GM19240 (cell line): ENCODE data around the gene FAM168A.

Experiments used
- DNase-seq: peaks from one replicate; pipeline ENCODE4 v3.0.0; 2011; ENCODE audit warnings: low spot score; ENCODE audit not compliant: insufficient read length

The FAM168A gene

DNA sequence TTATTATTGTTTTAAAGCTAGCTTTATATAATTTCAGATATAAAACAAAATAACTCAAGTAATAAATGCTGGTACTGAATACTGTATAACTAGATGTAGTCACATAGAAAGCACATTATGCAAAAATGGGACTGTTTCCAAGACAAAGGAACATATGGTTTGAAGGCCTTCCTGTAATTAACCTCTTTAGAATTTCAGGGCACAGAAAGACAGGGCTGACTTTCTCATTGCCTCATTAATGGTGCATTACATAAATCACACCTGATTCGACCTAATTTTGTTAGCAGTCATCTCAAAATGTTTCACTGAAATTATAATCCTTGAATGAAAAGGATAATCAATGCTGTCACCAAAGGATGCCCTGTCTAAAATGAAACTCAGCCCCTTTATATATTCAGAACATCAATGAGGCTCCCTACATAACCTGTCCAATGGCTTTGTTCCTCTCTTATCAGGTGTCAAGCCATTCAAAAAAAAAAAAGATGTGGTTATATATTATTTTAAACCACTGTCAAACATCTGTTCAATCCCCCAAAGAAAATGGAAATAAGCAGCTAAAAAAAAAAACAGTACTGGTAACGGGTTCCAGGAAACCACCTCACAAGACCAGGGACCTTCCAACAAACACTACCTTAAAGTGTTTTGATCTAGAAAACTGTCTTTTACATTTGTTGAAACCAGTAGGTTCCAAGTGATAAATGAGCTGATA, 77.4 kb downstream of the FAM168A start:
- DNase-seq: no peak

DNA sequence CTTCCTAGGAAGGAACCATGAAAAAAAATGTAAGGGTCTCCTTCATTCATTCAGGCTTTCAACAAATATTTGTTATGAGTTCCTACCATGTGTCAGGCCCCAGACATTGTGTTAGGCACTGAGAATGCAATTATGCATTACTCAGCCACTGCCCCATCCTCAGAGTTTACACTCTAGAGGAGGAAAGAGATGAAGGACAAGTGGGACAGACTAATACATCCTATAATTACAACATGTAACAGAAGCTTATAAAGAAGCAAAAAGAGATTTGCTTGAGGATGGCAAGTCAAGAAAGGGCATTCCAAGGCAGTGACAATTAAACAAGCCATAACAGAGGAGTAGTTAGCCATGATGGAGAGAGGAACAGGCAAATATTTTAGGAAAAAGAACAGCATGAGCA, 78.6 kb downstream of the FAM168A start:
- no peak for DNase-seq

DNA sequence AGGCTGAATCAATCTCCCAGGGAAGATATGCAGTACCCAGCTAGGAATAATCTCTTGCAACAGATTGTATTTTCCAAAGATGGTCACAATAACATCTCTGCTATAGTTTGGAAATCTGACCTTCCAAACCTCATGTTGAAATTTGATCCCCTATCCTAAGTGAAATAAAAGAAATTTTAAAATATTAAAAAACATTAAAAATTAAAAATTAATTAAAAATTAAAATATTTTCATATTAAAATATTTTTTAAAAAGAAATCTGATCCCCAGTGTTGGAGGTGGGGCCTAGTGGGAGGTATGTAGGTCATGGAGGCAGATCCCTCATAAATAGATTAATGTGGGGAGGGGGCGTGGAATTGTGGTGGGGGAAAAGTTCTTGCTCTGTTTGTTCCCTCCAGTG, 79.7 kb downstream of the FAM168A start:
- no peak for DNase-seq

DNA sequence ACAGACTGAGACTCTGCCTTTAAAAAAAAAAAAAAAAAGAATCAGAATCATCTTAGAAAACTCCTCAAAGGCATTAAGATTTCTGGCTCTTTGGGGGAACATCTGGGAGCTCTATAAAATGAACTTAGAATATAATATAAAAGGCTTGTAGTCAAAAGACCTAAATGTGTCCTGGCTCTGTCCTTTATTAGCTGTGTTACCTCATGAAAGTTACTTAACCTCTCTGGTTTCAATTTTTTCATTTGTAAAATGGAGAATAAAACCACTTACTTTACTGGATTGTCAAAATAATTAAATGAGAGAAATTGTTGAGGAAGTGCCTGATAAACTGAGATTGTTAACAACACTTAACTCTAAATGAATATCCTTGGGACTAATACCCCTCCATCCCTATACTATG, 81.8 kb downstream of the FAM168A start:
- DNase-seq: no peak

DNA sequence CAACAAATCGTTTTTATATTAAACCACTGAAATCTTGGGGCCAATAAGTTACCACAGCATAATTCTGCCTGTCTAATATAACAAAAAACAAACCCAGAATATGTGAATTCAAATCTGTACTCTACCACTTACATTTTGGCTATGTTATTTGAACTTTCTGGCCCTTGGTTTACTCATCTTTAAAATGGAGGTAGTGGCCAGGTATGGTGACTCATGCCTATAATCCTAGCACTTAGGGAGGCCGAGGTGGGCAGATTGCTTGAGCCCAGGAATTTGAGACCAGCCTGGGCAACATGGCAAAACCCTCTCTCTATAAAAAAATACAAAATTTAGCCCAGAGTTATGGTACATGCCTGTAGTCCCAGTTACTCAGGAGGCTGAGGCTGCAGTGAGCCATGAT, 84.2 kb downstream of the FAM168A start:
- no peak for DNase-seq

DNA sequence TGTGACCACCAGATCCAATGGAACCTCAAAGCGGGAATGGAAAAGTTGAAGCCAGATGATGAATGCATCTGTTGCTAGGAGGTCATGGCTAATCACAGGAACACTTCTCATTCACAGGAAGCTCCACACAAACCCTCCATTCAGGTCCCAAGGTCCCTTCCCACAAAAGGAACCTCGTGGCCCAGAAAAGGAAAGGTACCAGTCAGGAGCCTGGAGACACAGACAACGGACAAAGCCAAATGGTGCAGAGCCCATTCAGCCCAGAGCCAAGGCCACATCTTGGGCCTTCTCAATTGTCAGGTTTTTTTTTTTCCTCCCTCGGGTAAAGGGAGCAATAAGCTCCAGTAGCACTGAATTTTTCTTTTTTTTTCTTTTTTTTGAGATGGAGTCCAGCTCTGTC, 87.0 kb downstream of the FAM168A start:
- no peak for DNase-seq

DNA sequence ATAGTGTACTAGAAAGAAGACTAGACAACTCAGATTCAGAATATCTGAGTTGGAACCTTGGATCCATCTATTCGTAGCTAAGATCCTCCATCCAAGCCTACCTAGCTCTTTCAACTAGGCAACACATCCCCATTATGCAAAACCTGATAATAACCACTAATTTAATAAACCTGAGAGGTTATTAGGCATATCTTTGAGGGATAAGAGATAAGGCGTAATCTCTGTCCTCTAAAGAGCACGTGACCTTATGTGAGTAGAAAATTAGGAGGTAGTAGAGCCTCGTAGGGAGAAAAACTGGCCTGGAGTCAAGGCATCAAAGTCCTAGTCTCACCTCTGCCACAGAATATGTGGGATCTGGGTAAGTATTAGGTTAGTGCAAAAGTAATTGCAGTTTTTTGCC, 87.8 kb downstream of the FAM168A start:
- DNase-seq: no peak

DNA sequence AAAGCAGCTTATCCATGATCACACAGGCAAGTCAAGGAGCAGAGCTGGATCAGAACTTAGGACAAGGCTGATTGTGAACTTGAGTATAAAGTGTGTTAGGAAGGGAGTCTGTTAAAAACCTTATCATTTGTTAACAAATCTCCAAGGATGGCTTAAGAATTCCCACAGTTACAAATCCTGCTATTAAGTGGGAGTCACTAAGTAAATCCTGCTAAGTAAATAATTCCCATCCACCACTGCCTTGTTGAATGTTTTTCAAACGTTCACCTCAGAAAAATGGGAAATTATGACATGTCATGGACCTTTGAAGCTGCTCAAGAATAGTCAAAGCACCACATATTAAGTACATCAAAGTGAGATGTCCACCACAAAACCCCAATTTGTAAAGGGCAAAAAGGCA, 88.7 kb downstream of the FAM168A start:
- DNase-seq: no peak

DNA sequence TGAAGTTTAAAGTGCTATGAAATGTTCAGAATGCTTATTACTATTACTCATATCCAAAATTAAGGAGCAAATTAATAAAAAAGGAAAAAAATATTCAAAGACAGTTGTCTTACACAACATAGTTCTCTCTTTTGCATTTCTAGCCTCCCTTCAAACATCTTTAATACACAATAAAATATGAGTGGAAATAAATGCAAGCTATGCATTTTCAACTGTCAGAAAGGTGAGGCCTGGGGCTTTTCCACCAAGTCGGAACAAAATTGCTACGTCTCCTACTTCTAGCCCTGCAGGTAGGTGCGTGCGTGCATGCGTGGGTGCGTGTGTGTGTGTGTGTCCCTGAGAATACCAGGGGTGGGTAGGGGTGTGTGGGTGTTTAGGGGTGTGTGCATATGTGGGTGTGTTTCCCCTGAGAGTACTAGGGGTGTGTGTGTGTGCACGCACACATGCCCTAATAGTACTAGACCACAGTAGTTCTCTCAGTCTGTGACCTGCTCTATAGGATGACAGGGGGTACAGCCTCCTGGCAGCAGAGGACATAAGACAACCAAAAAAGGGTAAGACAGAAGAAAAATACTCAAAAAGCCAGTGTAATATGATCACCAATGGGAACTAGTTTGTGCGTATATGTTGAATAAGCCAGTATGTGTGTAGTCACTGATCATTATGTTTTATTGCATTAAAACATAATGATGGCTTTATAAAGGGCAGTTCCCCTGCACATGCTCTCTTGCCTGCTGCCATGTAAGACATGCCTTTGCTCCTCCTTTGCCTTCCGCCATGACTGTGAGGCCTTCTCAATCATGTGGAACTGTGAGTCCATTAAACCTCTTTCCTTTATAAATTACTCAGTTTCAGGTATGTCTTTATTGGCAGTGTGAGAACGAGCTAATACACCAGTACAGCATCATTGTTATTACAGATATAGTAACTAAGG, 89.4 kb downstream of the FAM168A start:
- DNase-seq: no peak

DNA sequence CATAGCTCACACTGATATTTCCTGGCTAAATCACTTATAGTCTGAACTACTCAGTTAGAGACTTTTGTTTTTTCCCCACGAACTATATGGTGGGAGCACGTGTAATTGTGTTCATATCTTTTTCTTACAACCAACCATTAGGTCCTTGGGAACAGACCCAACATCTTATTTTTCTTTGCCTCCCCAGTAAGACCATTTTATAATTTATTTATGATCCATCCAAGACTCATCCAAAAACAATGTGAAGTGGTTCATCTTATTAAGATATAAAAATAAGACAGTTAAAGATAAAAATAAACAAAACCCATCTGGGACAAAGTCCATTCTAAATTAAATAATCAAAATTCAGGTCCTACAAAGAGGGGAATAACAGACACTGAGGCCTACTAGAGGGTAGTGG, 90.8 kb downstream of the FAM168A start:
- DNase-seq: no peak

DNA sequence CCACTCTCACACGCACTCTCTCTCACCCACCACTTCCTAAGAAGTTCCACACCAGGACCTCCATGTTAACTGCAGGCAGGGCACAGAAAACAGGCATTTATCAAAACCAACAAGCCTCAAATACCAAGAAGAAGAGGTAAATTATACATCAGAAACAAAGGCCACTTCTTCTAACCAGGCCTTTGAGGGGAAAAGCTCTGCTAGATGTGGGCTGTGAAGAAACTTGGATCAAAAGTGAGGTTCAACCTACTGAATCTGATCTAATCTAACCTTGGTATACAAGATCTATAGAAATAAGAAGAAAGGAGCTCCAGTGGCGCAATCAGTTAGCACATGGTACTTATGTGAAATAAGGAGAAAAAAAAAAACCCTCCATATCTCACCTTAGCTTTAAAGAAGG, 91.9 kb downstream of the FAM168A start:
- DNase-seq: no peak

DNA sequence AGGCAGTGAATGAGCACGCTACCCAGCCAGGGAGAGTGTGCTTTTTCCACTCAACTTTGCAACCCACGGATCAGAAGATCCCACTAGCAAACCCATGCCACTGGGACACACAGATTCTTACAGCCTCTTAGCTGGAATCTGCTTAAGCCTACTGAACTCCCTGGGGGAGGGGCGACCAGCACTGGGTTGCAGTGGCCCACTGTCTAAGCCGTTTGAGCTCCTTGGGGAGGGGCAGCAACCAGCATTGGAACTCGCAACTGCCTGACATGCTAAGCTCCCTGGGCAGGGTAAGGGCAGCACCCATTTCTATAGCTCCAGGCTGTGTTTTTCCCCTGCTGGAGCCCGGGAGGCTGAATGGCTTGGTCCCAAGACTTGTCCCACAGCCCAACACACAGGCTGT, 99.6 kb downstream of the FAM168A start:
- DNase-seq: no peak

DNA sequence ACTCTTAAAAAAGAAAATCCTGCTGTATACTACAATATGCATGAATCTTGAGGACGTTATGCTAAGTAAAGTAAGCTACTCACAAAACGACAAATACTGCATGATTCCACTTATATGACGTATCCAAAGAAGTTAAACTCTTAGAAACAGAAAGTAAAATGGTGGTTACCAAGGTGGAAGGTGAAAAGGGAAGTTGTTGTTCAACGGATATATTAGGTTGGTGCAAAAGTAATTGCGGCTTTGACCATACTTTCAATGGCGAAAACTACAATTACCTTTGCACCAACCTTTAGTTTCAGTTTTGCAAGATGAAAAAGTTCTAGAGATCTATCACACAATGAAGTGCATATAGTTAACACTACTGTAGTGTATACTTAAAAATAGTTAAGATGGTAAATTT, 101.8 kb downstream of the FAM168A start:
- DNase-seq: no peak

DNA sequence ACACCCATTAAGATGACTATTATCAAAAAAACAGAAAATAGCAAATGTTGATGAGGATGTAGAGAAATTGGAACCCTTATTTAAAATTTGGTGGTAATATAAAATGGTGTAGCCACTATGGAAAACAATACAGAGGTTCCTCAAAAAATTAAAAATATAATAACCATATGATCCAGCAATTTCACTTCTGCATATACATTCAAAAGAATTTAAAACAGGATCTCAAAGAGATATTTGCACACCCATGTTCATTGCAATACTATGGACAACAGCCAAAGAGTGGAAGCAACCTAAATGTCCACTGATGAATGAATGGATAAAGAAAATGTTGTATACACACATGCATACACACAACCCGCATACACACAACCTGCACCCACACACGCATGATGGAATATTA, 102.2 kb downstream of the FAM168A start:
- DNase-seq: no peak

DNA sequence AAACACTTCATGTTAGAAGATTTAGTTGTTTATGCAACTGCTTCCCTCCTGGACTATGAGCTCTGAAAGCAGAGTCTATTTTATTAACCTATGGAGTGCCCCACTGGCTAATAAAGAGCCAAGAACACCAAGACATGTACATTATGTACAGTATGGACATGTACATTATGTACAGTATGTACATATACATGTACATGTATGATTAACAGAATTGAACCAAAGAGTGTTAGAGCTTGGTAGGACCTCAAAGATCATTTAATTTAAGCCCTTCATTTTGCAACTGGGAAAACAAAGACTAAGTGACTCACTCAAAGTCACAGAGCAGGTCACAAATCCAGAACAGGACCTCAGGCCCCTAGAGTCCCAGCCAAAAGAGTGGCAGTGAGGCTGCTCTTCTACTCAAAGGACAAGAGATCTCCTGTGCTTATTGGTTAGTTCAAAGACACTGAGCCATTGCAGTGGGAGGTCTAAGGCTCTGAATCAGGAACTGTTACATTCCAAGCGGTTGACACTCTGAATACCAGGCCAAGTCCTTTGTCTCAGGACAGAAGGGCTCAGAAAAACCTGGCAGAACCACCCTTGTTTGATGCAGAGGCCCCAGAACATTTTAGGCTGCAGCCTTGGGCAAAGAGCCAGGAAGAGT, 103.8 kb downstream of the FAM168A start:
- no peak for DNase-seq

DNA sequence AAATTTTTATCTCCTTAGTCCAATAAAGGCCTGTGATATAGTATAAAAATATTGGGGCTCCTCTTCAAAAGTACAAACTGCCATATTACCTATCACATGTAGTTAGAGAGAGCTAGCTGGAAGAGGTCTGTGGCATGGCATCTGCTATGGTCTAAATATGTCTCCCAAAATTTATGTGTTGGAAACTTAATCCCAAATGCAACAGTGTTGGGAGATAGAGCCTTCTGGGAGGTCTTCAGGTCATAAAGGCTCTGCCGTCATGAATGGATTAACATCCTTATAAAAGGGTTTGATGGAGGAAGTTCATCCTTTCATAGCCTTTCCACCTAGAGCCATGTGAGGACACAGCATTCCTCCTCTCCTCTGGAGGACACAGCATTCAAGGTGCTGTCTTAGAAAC, 116.3 kb downstream of the FAM168A start:
- no peak for DNase-seq

DNA sequence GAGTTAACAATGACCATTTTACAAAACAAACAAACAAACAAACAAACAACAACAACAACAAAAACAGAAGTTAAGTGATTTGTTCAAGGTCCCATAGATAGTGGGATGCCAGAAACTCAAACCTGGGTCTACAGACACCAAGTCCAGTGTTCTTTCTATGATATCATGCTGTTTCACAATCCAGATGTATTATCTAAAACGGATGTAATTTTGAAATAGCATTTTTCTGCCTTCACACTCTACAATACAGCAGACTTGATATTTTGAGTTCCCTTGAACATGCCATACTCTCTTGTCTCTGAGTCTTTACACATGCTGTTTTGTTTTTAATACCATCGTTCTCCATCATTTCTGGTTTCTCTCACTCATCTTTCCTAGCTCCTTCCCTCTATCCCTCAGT, 117.2 kb downstream of the FAM168A start:
- no peak for DNase-seq

DNA sequence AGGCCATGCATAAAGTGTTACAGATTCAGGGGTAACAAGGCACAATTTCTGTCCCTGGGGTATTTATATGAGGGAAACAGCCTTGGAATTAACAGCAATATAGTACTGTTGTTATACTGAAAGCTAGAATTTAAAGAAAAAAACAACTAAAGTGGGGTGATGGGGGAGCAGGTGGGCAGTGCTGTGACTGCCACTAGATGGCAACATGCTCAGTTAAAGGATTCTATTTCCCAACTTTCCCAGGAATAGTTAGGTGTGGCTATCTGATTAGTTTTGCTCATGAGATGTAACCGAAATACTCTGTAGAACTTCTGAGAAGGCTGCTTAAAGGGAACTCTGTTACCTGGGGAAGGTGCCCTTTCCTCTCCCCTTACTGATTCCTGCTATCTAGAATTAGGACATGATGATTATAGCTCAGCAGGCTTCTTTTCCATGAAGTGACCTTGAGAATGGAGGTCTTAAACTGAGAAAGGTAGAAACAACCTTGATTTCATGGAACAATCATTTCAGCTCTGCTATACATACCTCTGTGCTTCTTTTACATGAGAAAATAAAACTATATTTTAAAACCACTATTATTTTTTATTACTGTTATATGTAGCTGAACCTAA, 119.1 kb downstream of the FAM168A start:
- no peak for DNase-seq

DNA sequence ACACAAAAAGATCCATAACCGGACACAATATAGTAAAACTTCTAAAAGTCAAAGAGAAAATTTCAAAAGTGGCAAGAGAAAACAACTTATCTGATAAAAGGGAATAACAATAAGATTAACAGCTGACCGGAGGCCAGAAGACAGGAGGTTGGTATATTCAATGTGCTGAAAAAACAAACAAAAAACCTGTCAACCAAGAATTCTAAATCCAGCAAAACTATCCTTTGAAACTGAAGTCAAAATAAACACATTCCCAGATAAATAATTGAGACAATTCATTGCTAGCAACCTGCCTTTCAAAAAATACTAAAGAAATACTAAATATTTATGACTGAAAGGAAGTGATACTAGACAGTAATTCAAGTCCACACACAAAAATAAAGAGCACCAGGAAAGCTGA, 120.4 kb downstream of the FAM168A start:
- no peak for DNase-seq

DNA sequence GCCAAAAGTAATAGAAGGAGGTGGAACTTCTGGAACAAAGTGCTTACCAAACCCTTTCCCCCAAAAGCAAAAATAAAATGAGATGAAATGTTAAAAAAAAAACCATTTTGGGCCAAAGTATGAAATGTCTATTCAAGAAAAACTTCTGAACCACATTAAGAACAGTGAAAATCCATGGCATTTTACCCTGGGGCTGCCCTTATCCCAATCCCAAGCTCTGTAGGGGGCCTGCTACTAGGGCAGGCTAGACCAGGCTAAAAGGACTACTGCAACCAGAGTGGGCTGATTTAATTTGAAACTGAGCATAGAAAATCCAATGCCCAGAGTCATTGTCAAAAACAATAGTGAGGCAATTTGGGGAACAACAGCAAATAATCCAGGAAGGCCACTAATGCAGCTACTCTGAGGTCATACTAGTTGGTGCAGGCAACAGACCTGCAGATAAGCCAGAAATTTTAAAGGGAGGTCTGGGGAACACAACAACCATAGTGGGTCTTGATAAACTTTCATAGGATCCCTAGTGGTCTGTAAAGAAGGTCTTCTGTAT, 122.3 kb downstream of the FAM168A start:
- DNase-seq: no peak

DNA sequence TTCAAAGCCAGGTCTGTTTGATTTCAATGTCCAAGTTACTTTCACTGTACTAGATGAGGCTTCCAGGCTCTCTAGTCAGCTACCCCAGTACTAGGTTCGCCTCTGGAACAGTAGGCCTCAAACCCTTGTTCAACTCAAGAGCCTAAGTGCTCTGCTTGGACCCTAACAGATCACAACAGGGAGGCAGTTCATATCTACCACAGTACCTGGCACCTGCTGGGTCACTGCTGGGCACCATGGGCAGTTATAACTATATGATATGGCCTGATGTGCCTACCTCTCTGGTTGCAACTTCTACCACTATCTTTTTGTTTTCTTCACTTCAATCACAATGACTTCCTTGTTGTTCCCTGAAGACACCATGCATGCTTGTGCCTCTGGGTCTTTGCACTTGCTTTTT, 124.7 kb downstream of the FAM168A start:
- DNase-seq: no peak
